HepG2 (cell line): Measurements from ENCODE around the gene KIAA1614. TPM values are rescaled to one million over a fixed set of nuclear protein-coding genes. Genes with fewer than 3 reads are reported as not detected.

Experiments used
- ATAC-seq: fragments of 200-7000 bp; cut with Tn5 transposase; 3 replicates; pipeline ENCODE4 v1.9.1; 2020; ENCODE audit warnings: mild to moderate bottlenecking, moderate library complexity
- Bru-seq: library from RNA; stranded (reverse); fragments of 400-500 nt; gene quantifications from one replicate; lab custom pipeline; 2021; lab: Mats Ljungman, UMichigan
- BruChase-seq, 2 experiments: library from RNA; stranded (reverse); fragments of 400-500 nt; gene quantifications; one replicate each; lab custom pipeline; 2021; lab: Mats Ljungman, UMichigan
- BruUV-seq: library from RNA; stranded (reverse); fragments of 400-500 nt; replicated peaks from 2 replicates; lab custom pipeline; 2021; lab: Mats Ljungman, UMichigan
- CTCF ChIA-PET: fragments of 300-600 bp; formaldehyde crosslinking; extraction: SDS; loops from one replicate; lab custom pipeline; 2021; ENCODE audit warnings: low total read pairs, inconsistent platforms, low intra/inter-chr PET ratio; lab: Yijun Ruan, JAX
- POLR2A ChIA-PET: fragments of 350-600 bp; sonication (Branson Sonifier 250); formaldehyde crosslinking; loops from one replicate; lab custom pipeline; 2020; ENCODE audit warnings: antibody characterized with exemption, inconsistent platforms; lab: Yijun Ruan, JAX
- DNase-seq: peaks from one replicate; pipeline ENCODE4 v3.0.0-alpha.2; 2015; ENCODE audit warnings: low spot score
- FAIRE-seq: peaks from 3 replicates; lab custom pipeline; 2011; peaks lifted over from hg19 to GRCh38; lab: Jason Lieb, UNC
- H2AFZ ChIP-seq: one replicate; pipeline ENCODE4 v1.6.1; 2011; ENCODE audit warnings: low read length, inconsistent platforms
- H3K27ac ChIP-seq: fragments of 300-600 bp; 3 replicates; pipeline ENCODE4 v1.8.0; 2011; ENCODE audit warnings: mixed run types, mild to moderate bottlenecking, mixed read lengths, low read length, inconsistent platforms; ENCODE audit not compliant: insufficient read depth; ENCODE audit errors: extremely low read length
- H3K27me3 ChIP-seq, 2 experiments: fragments of 200-600 bp in 1 of 2; 2 replicates in 1 of 2; 3 replicates in 1 of 2; pipeline versions ENCODE4 v1.6.0 to v1.8.0; 2011; ENCODE audit warnings: low read length in 2 of 2, mild to moderate bottlenecking in 2 of 2, moderate library complexity in 2 of 2, inconsistent platforms in 1 of 2; ENCODE audit not compliant: insufficient read depth in 2 of 2, control insufficient read depth in 1 of 2
- H3K36me3 ChIP-seq, 2 experiments: fragments of 200-600 bp in 1 of 2; replicated peaks in 1 of 2; 2 replicates in 1 of 2; 3 replicates in 1 of 2; pipeline versions ENCODE4 v1.5.1 to v1.8.0; 2011; ENCODE audit warnings: low read length in 2 of 2, inconsistent platforms in 1 of 2; ENCODE audit not compliant: insufficient read depth in 2 of 2, control insufficient read depth in 1 of 2
- H3K4me1 ChIP-seq: 2 replicates; pipeline ENCODE4 v1.5.1; 2012; ENCODE audit warnings: low read length, inconsistent platforms; ENCODE audit not compliant: insufficient read depth
- H3K4me2 ChIP-seq: 2 replicates; pipeline ENCODE4 v1.6.0; 2011; ENCODE audit warnings: low read depth, low read length, inconsistent platforms
- H3K4me3 ChIP-seq, 3 experiments: fragments of 200-600 bp in 1 of 3; sonication (generic), shearing (Covaris generic) in 1 of 3; replicated peaks in 1 of 3; 2 replicates each; pipeline ENCODE4 v1.5.1; 2011 to 2016; ENCODE audit warnings: low read length in 3 of 3, inconsistent platforms in 2 of 3, low read depth in 2 of 3, mild to moderate bottlenecking in 2 of 3, control low read depth in 1 of 3, mixed read lengths in 1 of 3; ENCODE audit not compliant: insufficient read depth in 1 of 3
- H3K79me2 ChIP-seq: one replicate; pipeline ENCODE4 v1.6.1; 2011; ENCODE audit warnings: low read length, inconsistent platforms; ENCODE audit not compliant: insufficient read depth
- H3K9ac ChIP-seq: 2 replicates; pipeline ENCODE4 v1.6.0; 2011; ENCODE audit warnings: mild to moderate bottlenecking, low read depth, low read length, inconsistent platforms; ENCODE audit not compliant: insufficient read depth
- H3K9me3 ChIP-seq: 2 replicates; pipeline ENCODE4 v1.5.1; 2012; ENCODE audit warnings: mild to moderate bottlenecking, low read length
- H4K20me1 ChIP-seq: 2 replicates; pipeline ENCODE4 v1.6.0; 2011; ENCODE audit warnings: inconsistent platforms, mild to moderate bottlenecking, low read length, moderate library complexity; ENCODE audit not compliant: insufficient read depth
- CHD4 ChIP-seq: fragments of 200-600 bp; sonication (generic); IDR thresholded peaks from 2 replicates; pipeline ENCODE4 v1.7.0; 2017; ENCODE audit warnings: mild to moderate bottlenecking, low read length, borderline replicate concordance
- GRHL1 ChIP-seq: sonication (generic); formaldehyde crosslinking; conservative IDR thresholded peaks from 2 replicates; pipeline ENCODE4 v1.8.0; 2022; ENCODE audit warnings: missing genetic modification reagents
- HNRNPL ChIP-seq: fragments of 200-400 bp; formaldehyde crosslinking; IDR thresholded peaks from 2 replicates; pipeline ENCODE4 v1.6.1; 2017; ENCODE audit warnings: mild to moderate bottlenecking, low read depth, low read length
- KDM2A ChIP-seq: sonication (generic); formaldehyde crosslinking; IDR thresholded peaks from 2 replicates; pipeline ENCODE4 v1.4.0; 2020; ENCODE audit warnings: low read depth, missing genetic modification reagents, borderline replicate concordance
- MAFK ChIP-seq, 2 experiments: IDR thresholded peaks in 1 of 2; conservative IDR thresholded peaks in 1 of 2; 2 replicates each; pipeline ENCODE4 v1.6.1; 2011; ENCODE audit warnings: improper control_type of control experiment in 2 of 2, low read length in 2 of 2
- NFYB ChIP-seq: sonication (generic); formaldehyde crosslinking; IDR thresholded peaks from 2 replicates; pipeline ENCODE4 v1.4.0; 2020; ENCODE audit warnings: missing genetic modification reagents
- PHF5A ChIP-seq: IDR thresholded peaks from one replicate; pipeline ENCODE4 v1.6.1; 2018; ENCODE audit warnings: low read depth, missing genetic modification reagents; ENCODE audit not compliant: unreplicated experiment
- ZNF207 ChIP-seq: fragments of 450-650 bp; IDR thresholded peaks from 2 replicates; pipeline ENCODE4 v1.6.1; 2016; ENCODE audit warnings: antibody characterized with exemption, borderline replicate concordance
- ZNF224 ChIP-seq: sonication (generic); formaldehyde crosslinking; IDR thresholded peaks from 2 replicates; pipeline ENCODE4 v1.5.0; 2020; ENCODE audit warnings: mild to moderate bottlenecking, missing genetic modification reagents
- ZNF329 ChIP-seq: sonication (generic); formaldehyde crosslinking; IDR thresholded peaks from 2 replicates; pipeline ENCODE4 v1.9.0; 2021; ENCODE audit warnings: low read depth, mild to moderate bottlenecking, missing genetic modification reagents
- ZNF670 ChIP-seq: sonication (generic); formaldehyde crosslinking; IDR thresholded peaks from 2 replicates; pipeline ENCODE4 v1.8.0; 2022; ENCODE audit warnings: mild to moderate bottlenecking, missing genetic modification reagents, borderline replicate concordance
- ZNF704 ChIP-seq: sonication (generic); formaldehyde crosslinking; IDR thresholded peaks from 2 replicates; pipeline ENCODE4 v1.8.1; 2023; ENCODE audit warnings: mild to moderate bottlenecking, inconsistent platforms, moderate library complexity, missing genetic modification reagents, borderline replicate concordance
- ZNF766 ChIP-seq: sonication (generic); formaldehyde crosslinking; IDR thresholded peaks from 2 replicates; pipeline ENCODE4 v1.5.0; 2020; ENCODE audit warnings: missing genetic modification reagents, borderline replicate concordance
- ZNF878 ChIP-seq: sonication (generic); formaldehyde crosslinking; IDR thresholded peaks from 2 replicates; pipeline ENCODE4 v1.8.1; 2023; ENCODE audit warnings: mild to moderate bottlenecking, missing genetic modification reagents, moderate library complexity
- WGBS: methylation state at CpG from one replicate; pipeline ENCODE4 v1.1.6; 2017; ENCODE audit warnings: low lambda C conversion rate; 5-methylcytosine and 5-hydroxymethylcytosine counted together
- in situ Hi-C: cut with HindIII; loops from 2 replicates; pipeline ENCODE4 v1.10.0; 2017; ENCODE audit warnings: low pct_unique_long_range_greater_than_20kb; ENCODE audit not compliant: extremely low pct_ligation_motif_present
- intact Hi-C: fragments of 100-400 bp; cut with micrococcal nuclease; formaldehyde crosslinking; loops from one replicate; pipeline ENCODE4 v1.10.0; 2022; ENCODE audit not compliant: unreplicated experiment
- long read RNA-seq, 2 experiments: library from RNA in 1 of 2; library from polyadenylated mRNA in 1 of 2; stranded (forward) in 1 of 2; unstranded in 1 of 2; transcript quantifications; one replicate each; pipeline ENCODE4 v2.0.0, GENCODE V29; 2019 to 2022
- polyA minus RNA-seq, 3 experiments: library from RNA; depleted of rRNA, polyadenylated mRNA; stranded (reverse); fragments of >200 nt; gene quantifications; 2 replicates each; pipeline ENCODE4 v1.2.3, GENCODE V29; 2011; ENCODE audit warnings: low replicate concordance in 1 of 3
- polyA plus RNA-seq, 8 experiments: library from polyadenylated mRNA; depleted of rRNA in 3 of 8; stranded (reverse) in 7 of 8; unstranded in 1 of 8; fragments of >200 nt; fragmentation: Illumina TruSeq in 4 of 8; extraction: Trizol in 4 of 8; gene quantifications; 2 replicates each; pipeline versions ENCODE4 v1.2.1 to v1.2.3, GENCODE V29; 2011 to 2016; ENCODE audit warnings: low read depth in 4 of 8, missing spikeins in 1 of 8, mixed read lengths in 1 of 8; ENCODE audit not compliant: insufficient read depth in 1 of 8
- total RNA-seq, 5 experiments: library from RNA; depleted of rRNA; stranded (reverse); fragments of >200 nt; fragmentation: Illumina TruSeq; extraction: Trizol; gene quantifications; 2 replicates each; pipeline ENCODE4 v1.2.3, GENCODE V29; 2016; ENCODE audit warnings: low read depth in 1 of 5

Gene KIAA1614
- 0.32 and 0.77 TPM in 2 replicates for total RNA-seq (2016; rRNA removed; fragmentation: Illumina TruSeq; extraction: Trizol)
- 0.10 TPM in 1 of 2 replicates, not detected in the other for total RNA-seq (2016; cell fraction: cytosol; rRNA removed; fragmentation: Illumina TruSeq; extraction: Trizol; ENCODE audit: low read depth)
- 0.16 and 0.17 TPM in 2 replicates for total RNA-seq (2016; cell fraction: insoluble cytoplasmic fraction; rRNA removed; fragmentation: Illumina TruSeq; extraction: Trizol)
- total RNA-seq (2016; cell fraction: membrane; rRNA removed; fragmentation: Illumina TruSeq; extraction: Trizol): 0.46 and 0.52 TPM in 2 replicates
- 0.43 and 0.81 TPM in 2 replicates for total RNA-seq (2016; cell fraction: nucleus; rRNA removed; fragmentation: Illumina TruSeq; extraction: Trizol)
- 0.12 and 0.15 TPM in 2 replicates for polyA plus RNA-seq (2011; rRNA removed)
- polyA plus RNA-seq (2011; cell fraction: cytosol; rRNA removed): 0.27 TPM in 2 replicates
- polyA plus RNA-seq (2011; cell fraction: nucleus; rRNA removed): 0.16 and 0.48 TPM in 2 replicates
- 0.40 and 0.48 TPM in 2 replicates for polyA plus RNA-seq (2012)
- polyA plus RNA-seq (2016; cell fraction: cytosol; fragmentation: Illumina TruSeq; extraction: Trizol; ENCODE audit: low read depth): 0.06 and 0.26 TPM in 2 replicates
- polyA plus RNA-seq (2016; cell fraction: insoluble cytoplasmic fraction; fragmentation: Illumina TruSeq; extraction: Trizol; ENCODE audit: low read depth): 0.17 and 0.20 TPM in 2 replicates
- polyA plus RNA-seq (2016; cell fraction: membrane; fragmentation: Illumina TruSeq; extraction: Trizol; ENCODE audit: low read depth): 0.09 and 0.14 TPM in 2 replicates
- 0.11 and 0.16 TPM in 2 replicates for polyA plus RNA-seq (2016; cell fraction: nucleus; fragmentation: Illumina TruSeq; extraction: Trizol; ENCODE audit: insufficient read depth, low read depth)
- polyA minus RNA-seq (2011; rRNA and poly(A)+ RNA removed; ENCODE audit: low replicate concordance): 0.44 and 0.48 TPM in 2 replicates
- not detected in 2 replicates for polyA minus RNA-seq (2011; cell fraction: cytosol; rRNA and poly(A)+ RNA removed)
- polyA minus RNA-seq (2011; cell fraction: nucleus; rRNA and poly(A)+ RNA removed): 0.12 and 0.26 TPM in 2 replicates
- Bru-seq, nascent RNA: percentile 12 among the genes with signal in this experiment
- percentile 20 among the genes with signal in this experiment for BruChase-seq, experiment 1, labeled RNA remaining after a 6-hour chase
- percentile 20 among the genes with signal in this experiment for BruChase-seq, experiment 2, labeled RNA remaining after a 2-hour chase
- long read RNA-seq, experiment 1, partial matches to known transcripts: 1 of 1 reads
- long read RNA-seq, experiment 1, other reads (novel, unspliced or antisense): 0 of 1 reads
- long read RNA-seq, experiment 2: 0 reads

DNA sequence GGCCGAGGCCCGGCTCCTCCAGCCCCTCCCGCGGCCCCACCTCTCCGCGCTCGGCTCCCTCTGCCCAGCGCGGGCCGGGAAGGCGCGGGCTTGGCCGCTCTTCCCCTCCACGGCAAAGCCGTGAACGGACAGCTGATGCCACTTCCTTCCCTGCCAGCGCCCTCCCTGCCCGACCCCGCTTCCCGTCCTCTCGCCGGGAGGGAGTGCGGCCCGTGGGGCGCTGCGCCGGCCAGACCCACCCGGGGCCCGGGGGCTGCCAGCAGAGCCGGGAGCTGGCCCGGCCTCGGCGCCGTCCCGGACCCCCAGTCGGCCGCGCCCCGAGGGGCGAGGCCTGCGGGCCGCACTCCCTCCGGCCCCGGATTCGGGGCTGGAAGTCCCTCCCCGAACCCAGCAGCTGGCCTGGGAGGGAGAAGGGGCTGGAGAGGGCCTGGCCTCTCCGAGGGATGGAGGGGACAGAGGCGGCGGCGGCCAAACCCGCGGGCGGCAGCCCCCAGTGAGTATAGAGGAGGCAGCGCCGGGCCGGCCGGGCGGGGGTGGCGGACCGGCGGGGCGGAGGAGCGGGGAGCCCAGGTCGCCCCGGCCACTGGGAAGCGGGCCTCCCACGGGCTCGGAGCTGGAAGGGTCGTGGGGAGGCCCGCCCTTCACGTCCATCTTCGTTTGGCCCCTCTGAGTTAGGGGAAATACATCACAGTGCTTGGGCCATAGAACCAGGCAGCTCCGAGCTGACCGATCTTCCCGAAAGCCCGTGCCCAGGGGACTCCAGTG, at the start of gene KIAA1614:
Gene KIAA1614 (plus strand): TSS at position 97 of the 765 bp plus-strand sequence. CDS start 347 bp downstream, at position 444.
- no peaks in the 10 kb centered on the region for H3K79me2 ChIP-seq
- no peaks in the 10 kb centered on the region for H4K20me1 ChIP-seq
- no TSS peak for BruUV-seq
- H3K36me3 ChIP-seq: no peaks in the 10 kb centered on the region
- FAIRE-seq (no peak), ATAC-seq (no peak), DNase-seq (no peak)
- H3K9ac ChIP-seq: no peak within 1 kb of the TSS
- peak within 1 kb of the TSS in 2 of 3 experiments; percentile 24 to 52; a peak in 2 of 6 replicates for H3K4me3 ChIP-seq
- no peaks in the 10 kb centered on the region for H3K9me3 ChIP-seq
- H3K4me1 ChIP-seq: peaks cover 19% of the 10 kb centered on the region
- H3K4me2 ChIP-seq: peak within 1 kb of the TSS; percentile 49
- in situ Hi-C loops (no loop called here), intact Hi-C loops (no loop called here)
- ChIA-PET POLR2A (no interaction called here), CTCF (no interaction called here)
- no peak within 1 kb of the TSS for H3K27ac ChIP-seq
- no peak within 1 kb of the TSS for H2AFZ ChIP-seq
- H3K27me3 ChIP-seq: peaks cover 0 to 25% of the 10 kb centered on the region in 2 experiments; a peak in 3 of 5 replicates
- WGBS: 83% methylated on average over 28 of the region's 76 CpGs
- no peak for TF ChIP-seq ZNF670
- no peak for TF ChIP-seq NFYB
- no peak for TF ChIP-seq ZNF224 (CRISPR knock-in tag)
- no peak for TF ChIP-seq GRHL1 (CRISPR knock-in tag)
- no peak for TF ChIP-seq MAFK (conservative IDR thresholded peaks at IDR 0.05 in 1 of 2, IDR thresholded peaks at IDR 0.05 in 1 of 2; ENCODE audit: low read length in 2 of 2)
- TF ChIP-seq ZNF704 (CRISPR knock-in tag): no peak
- TF ChIP-seq ZNF766 (CRISPR knock-in tag): no peak
- no peak for TF ChIP-seq ZNF878 (CRISPR knock-in tag)
- no peak for TF ChIP-seq CHD4
- TF ChIP-seq KDM2A (CRISPR knock-in tag): no peak
- TF ChIP-seq ZNF207: no peak
- no peak for TF ChIP-seq PHF5A (CRISPR knock-in tag)
- no peak for TF ChIP-seq HNRNPL
- TF ChIP-seq ZNF329 (CRISPR knock-in tag): no peak
